Mononuclear cell (primary cell): Measurements from ENCODE around the gene C1orf210. TPM values are rescaled to one million over a fixed set of nuclear protein-coding genes. Genes with fewer than 3 reads are reported as not detected.

Experiments used
- H3K27me3 ChIP-seq: 2 replicates; pipeline ENCODE4 v1.6.0; 2011; ENCODE audit warnings: low read length, control low read depth; ENCODE audit not compliant: insufficient read depth
- H3K4me1 ChIP-seq: 2 replicates; pipeline ENCODE4 v1.5.1; 2011; ENCODE audit warnings: mild to moderate bottlenecking, low read length, control low read depth; ENCODE audit not compliant: insufficient read depth
- H3K4me3 ChIP-seq: 2 replicates; pipeline ENCODE4 v1.5.1; 2011; ENCODE audit warnings: mild to moderate bottlenecking, low read length, moderate library complexity
- H3K9me3 ChIP-seq: 2 replicates; pipeline ENCODE4 v1.5.1; 2011; ENCODE audit warnings: low read depth, mild to moderate bottlenecking, control low read depth, low read length
- total RNA-seq: library from RNA; depleted of rRNA; stranded (reverse); fragments of >200 nt; gene quantifications from one replicate; pipeline ENCODE4 v1.2.3, GENCODE V29; 2012

Gene C1orf210
- total RNA-seq, 1 donor: not detected

- H3K4me1 ChIP-seq: no peaks in the 10 kb centered on the region
- H3K9me3 ChIP-seq: no peaks in the 10 kb centered on the region
- H3K4me3 ChIP-seq: no peak overlapping the region
- H3K27me3 ChIP-seq: no peaks in the 10 kb centered on the region
These were observed 7.8 kb upstream of the C1orf210 start for GRCh38 chr1:43293176-43293575.

GRCh38 chr1:43292679-43293078 is 7.3 kb upstream of the C1orf210 start:
- Histone ChIP-seq H3K27me3 (no peaks in the 10 kb centered on the region), H3K4me3 (no peak overlapping the region)

GRCh38 chr1:43292216-43292615 is 6.8 kb upstream of the C1orf210 start:
- Histone ChIP-seq H3K4me3 (no peak overlapping the region), H3K27me3 (no peaks in the 10 kb centered on the region), H3K9me3 (no peaks in the 10 kb centered on the region), H3K4me1 (no peaks in the 10 kb centered on the region)

More at GRCh38 chr1:43292679-43293078, 7.3 kb upstream of the C1orf210 start:
- Histone ChIP-seq H3K4me1 (no peaks in the 10 kb centered on the region), H3K9me3 (no peaks in the 10 kb centered on the region)

GRCh38 chr1:43288785-43289706 is 3.7 kb upstream of the C1orf210 start:
- Histone ChIP-seq H3K4me3 (no peak overlapping the region), H3K27me3 (no peaks in the 10 kb centered on the region), H3K9me3 (no peaks in the 10 kb centered on the region), H3K4me1 (no peaks in the 10 kb centered on the region)

GRCh38 chr1:43288058-43288784 is 2.8 kb upstream of the C1orf210 start:
- H3K27me3 ChIP-seq: no peaks in the 10 kb centered on the region
- no peaks in the 10 kb centered on the region for H3K9me3 ChIP-seq
- no peak overlapping the region for H3K4me3 ChIP-seq
- H3K4me1 ChIP-seq: no peaks in the 10 kb centered on the region

GRCh38 chr1:43286533-43286932 is 1.2 kb upstream of the C1orf210 start:
- Histone ChIP-seq H3K4me3 (no peak overlapping the region), H3K9me3 (no peaks in the 10 kb centered on the region), H3K4me1 (no peaks in the 10 kb centered on the region), H3K27me3 (no peaks in the 10 kb centered on the region)

GRCh38 chr1:43286115-43286514 is 734 bp upstream of the C1orf210 start:
- Histone ChIP-seq H3K4me3 (no peak overlapping the region), H3K27me3 (no peaks in the 10 kb centered on the region), H3K4me1 (no peaks in the 10 kb centered on the region), H3K9me3 (no peaks in the 10 kb centered on the region)

GRCh38 chr1:43284546-43285110 is 753 bp downstream of the C1orf210 start:
- Histone ChIP-seq H3K4me3 (no peak overlapping the region), H3K4me1 (no peaks in the 10 kb centered on the region), H3K27me3 (no peaks in the 10 kb centered on the region), H3K9me3 (no peaks in the 10 kb centered on the region)

- Histone ChIP-seq H3K27me3 (no peaks in the 10 kb centered on the region), H3K9me3 (no peaks in the 10 kb centered on the region), H3K4me3 (no peak overlapping the region), H3K4me1 (no peaks in the 10 kb centered on the region)
These were observed 1.3 kb downstream of the C1orf210 start for GRCh38 chr1:43284065-43284464.

- H3K9me3 ChIP-seq: no peaks in the 10 kb centered on the region
These were observed 2.9 kb downstream of the C1orf210 start for GRCh38 chr1:43282220-43283195.

GRCh38 chr1:43280692-43281091 is 4.7 kb downstream of the C1orf210 start:
- no peaks in the 10 kb centered on the region for H3K4me1 ChIP-seq
- no peak overlapping the region for H3K4me3 ChIP-seq
- no peaks in the 10 kb centered on the region for H3K9me3 ChIP-seq
- H3K27me3 ChIP-seq: no peaks in the 10 kb centered on the region

More at GRCh38 chr1:43282220-43283195, 2.9 kb downstream of the C1orf210 start:
- Histone ChIP-seq H3K4me3 (no peak overlapping the region), H3K27me3 (no peaks in the 10 kb centered on the region), H3K4me1 (no peaks in the 10 kb centered on the region)

- H3K4me3 ChIP-seq: no peak overlapping the region
- no peaks in the 10 kb centered on the region for H3K9me3 ChIP-seq
- peaks cover 3% of the 10 kb centered on the region for H3K4me1 ChIP-seq
- no peaks in the 10 kb centered on the region for H3K27me3 ChIP-seq
These were observed 5.7 kb downstream of the C1orf210 start for GRCh38 chr1:43279666-43280065.

- H3K4me1 ChIP-seq: peaks cover 8% of the 10 kb centered on the region
- H3K27me3 ChIP-seq: no peaks in the 10 kb centered on the region
- H3K4me3 ChIP-seq: no peak overlapping the region
- H3K9me3 ChIP-seq: no peaks in the 10 kb centered on the region
These were observed 6.2 kb downstream of the C1orf210 start for GRCh38 chr1:43279161-43279560.

GRCh38 chr1:43277116-43277876 is 8.1 kb downstream of the C1orf210 start:
- H3K27me3 ChIP-seq: no peaks in the 10 kb centered on the region
- H3K9me3 ChIP-seq: no peaks in the 10 kb centered on the region
- H3K4me1 ChIP-seq: peaks cover 9% of the 10 kb centered on the region
- H3K4me3 ChIP-seq: no peak overlapping the region
